ENCODE measurements around the gene HS6ST3. TPM values are rescaled to one million over a fixed set of nuclear protein-coding genes. Genes with fewer than 3 reads are reported as not detected.

HS6ST3 gene
- total and polyA plus RNA-seq, 10 donors: 0.03 TPM; not detected in 9

DNA sequence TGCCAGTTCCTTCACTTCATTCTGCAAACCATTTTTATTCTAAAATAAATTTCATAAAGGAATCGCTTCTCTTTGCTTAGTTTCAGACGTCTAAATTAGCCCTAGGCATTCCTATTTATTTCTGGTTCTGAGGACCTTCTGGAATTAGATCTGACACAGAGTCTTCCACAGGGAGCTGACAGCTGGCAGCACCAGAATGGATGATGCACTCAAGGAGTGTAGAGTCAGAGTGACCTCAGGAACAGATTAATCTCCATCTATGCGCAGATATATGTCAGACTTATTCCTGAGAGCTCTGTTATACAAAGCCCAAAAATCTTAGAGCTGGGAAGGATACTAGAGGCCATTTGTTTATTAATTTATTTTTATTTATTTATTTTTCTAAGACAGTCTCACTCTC, 450.8 kb downstream of the HS6ST3 start:
- H3K4me1 ChIP-seq: no peaks in the 10 kb centered on the region
- TF ChIP-seq, protein P1, sequence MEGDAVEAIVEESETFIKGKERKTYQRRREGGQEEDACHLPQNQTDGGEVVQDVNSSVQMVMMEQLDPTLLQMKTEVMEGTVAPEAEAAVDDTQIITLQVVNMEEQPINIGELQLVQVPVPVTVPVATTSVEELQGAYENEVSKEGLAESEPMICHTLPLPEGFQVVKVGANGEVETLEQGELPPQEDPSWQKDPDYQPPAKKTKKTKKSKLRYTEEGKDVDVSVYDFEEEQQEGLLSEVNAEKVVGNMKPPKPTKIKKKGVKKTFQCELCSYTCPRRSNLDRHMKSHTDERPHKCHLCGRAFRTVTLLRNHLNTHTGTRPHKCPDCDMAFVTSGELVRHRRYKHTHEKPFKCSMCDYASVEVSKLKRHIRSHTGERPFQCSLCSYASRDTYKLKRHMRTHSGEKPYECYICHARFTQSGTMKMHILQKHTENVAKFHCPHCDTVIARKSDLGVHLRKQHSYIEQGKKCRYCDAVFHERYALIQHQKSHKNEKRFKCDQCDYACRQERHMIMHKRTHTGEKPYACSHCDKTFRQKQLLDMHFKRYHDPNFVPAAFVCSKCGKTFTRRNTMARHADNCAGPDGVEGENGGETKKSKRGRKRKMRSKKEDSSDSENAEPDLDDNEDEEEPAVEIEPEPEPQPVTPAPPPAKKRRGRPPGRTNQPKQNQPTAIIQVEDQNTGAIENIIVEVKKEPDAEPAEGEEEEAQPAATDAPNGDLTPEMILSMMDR (IDR thresholded peaks at IDR 0.05 in 8 of 11, conservative IDR thresholded peaks at IDR 0.05 in 3 of 11): no peak
- no peak for TF ChIP-seq POLR2AphosphoS5 (IDR thresholded peaks at IDR 0.05)
- no peak for TF ChIP-seq POLR2A (IDR thresholded peaks at IDR 0.05)
- WGBS, 5 donors: 56 to 82% (median 74%) methylated on average over 3 of the region's 3 CpGs
- DNase-seq: no peak
- intact Hi-C loops (cut with DNase I; ENCODE audit: low total_unique reads): no loop called here
- no peaks in the 10 kb centered on the region for H3K27me3 ChIP-seq (replicated peaks in 1 of 7)
- H3K36me3 ChIP-seq: no peaks in the 10 kb centered on the region
- no peak overlapping the region for H3K4me3 ChIP-seq
- H3K9me3 ChIP-seq: peaks cover 0 to 6% (median 0%) of the 10 kb centered on the region in 8 donors
- H3K27ac ChIP-seq: no peak overlapping the region

DNA sequence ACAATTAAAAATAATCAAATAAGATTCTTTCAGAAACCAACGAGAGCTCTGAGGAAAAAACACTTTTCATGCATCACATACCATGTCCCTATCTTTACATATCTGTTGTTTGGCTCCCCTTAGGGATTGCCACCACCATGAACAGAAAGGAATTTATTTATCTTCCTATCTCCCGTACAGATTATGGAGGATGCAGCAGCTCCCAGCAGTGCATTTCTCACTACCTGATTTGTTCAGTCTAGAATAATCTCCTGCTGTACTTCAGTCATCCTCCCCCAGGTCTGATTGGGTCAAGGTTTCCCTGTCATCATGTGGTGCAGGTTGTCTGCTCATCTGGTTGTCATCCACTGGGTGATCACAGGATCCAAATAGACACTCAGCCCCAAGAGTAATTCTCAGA, 453.1 kb downstream of the HS6ST3 start:
- Histone ChIP-seq H3K4me1 (no peaks in the 10 kb centered on the region), H3K27me3 (replicated peaks in 1 of 7) (no peaks in the 10 kb centered on the region), H3K4me3 (no peak overlapping the region), H3K36me3 (no peaks in the 10 kb centered on the region), H3K27ac (no peak overlapping the region), H3K9me3 (peaks cover 0 to 6% (median 0%) of the 10 kb centered on the region in 8 donors)
- intact Hi-C loops (cut with DNase I; ENCODE audit: low total_unique reads): no loop called here
- 65 to 78% (median 73%) methylated on average over 2 of the region's 2 CpGs for WGBS, 5 donors
- TF ChIP-seq, protein P1 (IDR thresholded peaks at IDR 0.05 in 8 of 11, conservative IDR thresholded peaks at IDR 0.05 in 3 of 11): no peak
- TF ChIP-seq POLR2A (IDR thresholded peaks at IDR 0.05) (no peak), POLR2AphosphoS5 (IDR thresholded peaks at IDR 0.05) (no peak)
- DNase-seq: no peak

DNA sequence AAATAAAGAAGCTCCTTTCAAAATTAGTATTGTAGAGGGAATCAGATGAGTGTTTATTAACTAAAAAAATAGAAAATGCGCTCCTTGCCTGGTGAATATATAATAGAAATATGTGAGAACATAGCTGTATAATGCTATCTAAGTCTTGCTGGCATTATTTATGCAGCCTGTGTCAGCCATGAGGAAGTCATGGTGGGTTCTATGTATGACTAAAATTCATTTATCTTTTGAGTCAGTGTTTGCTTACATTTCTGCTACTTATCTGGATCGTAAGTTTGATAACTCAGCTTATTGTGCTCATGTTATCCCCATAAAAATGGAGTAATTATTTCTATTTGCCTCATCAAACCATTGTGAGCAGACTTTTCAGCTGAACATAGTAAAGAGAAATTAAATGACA, 455.1 kb downstream of the HS6ST3 start:
- Histone ChIP-seq H3K4me1 (no peaks in the 10 kb centered on the region), H3K27ac (no peak overlapping the region), H3K27me3 (replicated peaks in 1 of 7) (no peaks in the 10 kb centered on the region), H3K4me3 (no peak overlapping the region), H3K36me3 (no peaks in the 10 kb centered on the region), H3K9me3 (peaks cover 0 to 2% (median 0%) of the 10 kb centered on the region in 8 donors)
- intact Hi-C loops (cut with DNase I; ENCODE audit: low total_unique reads): no loop called here
- WGBS, 5 donors: 62 to 85% (median 75%) methylated on average over 2 of the region's 2 CpGs
- no peak for DNase-seq
- TF ChIP-seq, protein P1 (IDR thresholded peaks at IDR 0.05 in 8 of 11, conservative IDR thresholded peaks at IDR 0.05 in 3 of 11): no peak
- TF ChIP-seq POLR2AphosphoS5 (IDR thresholded peaks at IDR 0.05) (no peak), POLR2A (IDR thresholded peaks at IDR 0.05) (no peak)

DNA sequence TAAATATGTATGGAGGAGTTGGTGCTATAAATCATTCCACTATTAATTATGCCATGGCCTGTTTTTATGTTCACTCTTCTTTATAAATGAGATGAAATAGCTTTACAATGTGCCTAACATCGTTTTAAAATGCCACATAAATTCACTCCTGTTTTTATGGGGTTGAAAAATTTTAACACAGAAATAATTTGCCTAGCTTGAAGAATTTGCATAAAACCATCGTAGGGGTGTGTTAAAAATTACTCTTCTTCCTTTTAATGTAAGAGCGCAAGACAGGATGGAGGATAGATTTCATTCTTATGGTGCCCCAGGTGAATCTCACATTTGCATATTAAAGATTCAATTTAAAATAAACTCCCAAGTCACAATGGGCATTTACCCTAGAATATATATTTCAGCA, 456.6 kb downstream of the HS6ST3 start:
- H3K36me3 ChIP-seq: no peaks in the 10 kb centered on the region
- TF ChIP-seq POLR2A (IDR thresholded peaks at IDR 0.05) (no peak), POLR2AphosphoS5 (IDR thresholded peaks at IDR 0.05) (no peak)
- TF ChIP-seq, protein P1 (IDR thresholded peaks at IDR 0.05 in 8 of 11, conservative IDR thresholded peaks at IDR 0.05 in 3 of 11): no peak
- H3K9me3 ChIP-seq: no peaks in the 10 kb centered on the region
- intact Hi-C loops (cut with DNase I; ENCODE audit: low total_unique reads): no loop called here
- no peaks in the 10 kb centered on the region for H3K27me3 ChIP-seq (replicated peaks in 1 of 7)
- DNase-seq: no peak
- WGBS, 5 donors: 65 to 82% (median 73%) methylated on average over 3 of the region's 3 CpGs
- H3K4me1 ChIP-seq: no peaks in the 10 kb centered on the region
- H3K27ac ChIP-seq: no peak overlapping the region
- no peak overlapping the region for H3K4me3 ChIP-seq

Measured in spleen (tissue), 11 donors.